NCI-H526 treated with DMSO at 0.1 percent for 48 hours (cell line): ENCODE measurements around the gene TAX1BP1.

Experiments used
- DNase-seq: peaks from one replicate; lab custom pipeline; 2025; lab: John Stamatoyannopoulos, UW

Gene TAX1BP1

DNA sequence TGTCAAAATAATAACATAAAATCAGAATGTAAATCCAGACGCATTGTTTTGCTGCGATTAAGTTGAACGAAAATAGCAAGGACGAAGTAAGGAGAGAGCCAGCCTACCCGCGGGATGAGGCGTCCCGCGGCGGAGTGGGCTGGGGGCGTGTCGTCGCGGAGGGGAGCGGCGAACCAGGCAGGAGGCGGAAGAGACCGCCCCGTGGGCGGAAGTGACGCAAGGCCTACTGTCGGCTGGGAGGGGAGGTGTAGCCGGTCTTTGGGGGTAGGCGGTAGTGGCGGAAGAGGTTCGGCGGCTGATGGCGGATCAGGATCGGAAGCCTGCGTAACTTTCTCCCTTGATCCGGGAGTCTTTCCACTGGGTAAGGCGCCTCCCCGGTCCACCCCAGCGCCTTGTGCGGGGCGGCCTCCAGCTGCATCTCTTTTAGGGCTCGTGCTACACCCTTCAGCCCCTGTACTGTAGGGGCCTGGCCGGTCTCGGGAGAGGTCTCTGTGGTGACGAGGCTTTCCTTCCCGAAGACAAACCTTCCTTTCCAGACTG, at the start of gene TAX1BP1:
TAX1BP1 (plus strand) TSS at position 254 of the 540 bp plus-strand sequence. CDS start 8,363 bp downstream, outside the sequence.
- DNase-seq, result peak; percentile 91

DNA sequence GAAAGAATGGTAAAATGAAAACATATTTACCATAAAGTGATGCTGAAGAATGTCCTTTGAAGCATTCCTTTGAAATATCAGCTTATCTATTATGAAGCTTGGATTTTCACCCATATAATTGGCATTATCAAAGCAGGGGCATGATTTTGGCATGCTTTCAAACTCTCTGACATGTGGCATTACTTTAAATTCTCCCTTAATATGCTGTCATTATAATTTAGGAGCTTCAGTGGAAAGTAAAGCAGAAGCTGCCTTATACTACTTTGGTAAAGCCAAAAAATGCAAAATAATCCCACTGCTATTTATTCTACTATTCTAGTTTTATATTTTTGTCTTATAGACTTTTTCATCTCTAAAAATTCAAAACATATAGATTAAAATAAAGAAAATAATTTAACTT, 49.3 kb upstream of the TAX1BP1 start:
- DNase-seq, result no peak

DNA sequence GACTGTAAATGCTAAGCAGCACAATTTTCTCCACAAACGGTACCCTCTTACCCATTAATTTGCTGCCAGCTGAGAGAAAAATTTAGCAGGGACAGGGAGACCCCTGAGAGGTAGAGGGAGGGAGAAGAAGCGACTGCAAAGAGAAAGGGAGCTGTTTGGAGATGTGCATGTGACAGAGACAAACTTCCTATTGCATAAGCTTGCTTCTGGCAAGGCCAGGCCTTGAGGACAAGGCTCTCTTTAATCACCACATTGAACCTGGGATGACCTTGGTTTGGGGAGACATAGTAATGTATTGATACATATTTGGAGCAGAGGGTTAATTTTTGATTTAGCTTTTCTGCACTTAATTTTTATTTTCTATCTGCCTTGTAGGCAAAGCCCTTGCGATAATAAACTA, 46.2 kb upstream of the TAX1BP1 start:
- no peak for DNase-seq

DNA sequence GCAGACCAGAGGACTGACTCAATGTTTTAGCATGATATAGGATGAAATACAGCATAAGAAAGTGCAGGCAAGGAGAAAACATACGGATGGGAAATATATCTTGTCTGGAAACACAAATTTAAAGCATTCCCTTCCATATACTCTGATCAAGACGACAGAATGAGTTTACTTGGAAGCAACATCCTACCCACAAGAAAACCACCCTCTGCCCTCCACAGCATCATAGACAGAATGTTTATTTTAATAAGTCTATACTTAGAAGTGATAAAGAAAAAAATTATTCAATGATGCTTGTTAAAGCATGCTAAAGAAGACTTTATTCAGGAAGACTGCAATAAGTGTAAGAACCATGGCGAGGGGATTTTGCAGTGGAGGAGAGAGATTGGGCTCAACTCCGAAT, 44.9 kb upstream of the TAX1BP1 start:
- no peak for DNase-seq

DNA sequence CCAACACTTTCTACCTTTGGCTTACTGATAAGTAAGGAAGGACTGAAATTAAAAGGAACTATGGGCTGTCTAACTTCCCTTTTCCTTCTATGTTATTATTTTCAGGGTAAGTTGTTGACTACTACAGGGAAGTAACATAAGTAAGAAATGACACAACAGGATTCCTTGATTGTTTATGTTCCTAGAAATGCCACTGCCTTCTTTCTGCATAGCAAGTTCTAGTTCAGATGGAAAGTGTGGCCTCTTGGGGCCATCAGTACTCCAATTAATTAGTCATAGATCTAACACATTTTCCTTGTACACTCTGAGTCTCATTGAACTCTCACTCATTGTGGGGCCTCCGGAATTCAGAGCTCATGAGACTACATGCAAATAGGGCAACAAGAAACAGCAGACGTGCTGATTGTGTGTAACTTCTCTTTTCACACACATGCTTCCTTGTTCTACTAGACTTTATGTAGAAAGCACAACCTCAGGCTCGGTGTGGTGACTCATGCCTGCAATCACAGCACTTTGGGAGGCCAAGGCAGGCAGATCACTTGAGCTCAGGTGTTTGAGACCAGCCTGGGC, 42.0 kb upstream of the TAX1BP1 start:
- DNase-seq, result peak; percentile 43

DNA sequence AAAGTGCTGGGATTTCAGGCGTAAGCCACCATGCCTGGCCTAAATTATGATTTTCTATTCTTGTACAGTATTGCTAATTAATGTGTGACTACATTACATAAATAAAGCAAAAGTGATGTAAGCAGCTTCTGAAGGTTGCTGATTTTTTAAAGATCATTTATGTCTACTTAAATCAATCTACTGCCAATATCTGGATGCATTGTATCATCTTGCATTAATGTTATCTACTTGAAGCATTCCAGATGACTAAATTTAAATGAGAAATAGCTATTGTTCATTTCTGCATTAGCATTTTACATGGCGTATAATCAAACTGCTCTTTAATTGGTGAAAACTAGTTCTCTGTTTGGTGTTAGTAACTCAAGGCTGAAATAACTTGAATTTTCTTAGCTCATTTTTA, 40.2 kb upstream of the TAX1BP1 start:
- no peak for DNase-seq

DNA sequence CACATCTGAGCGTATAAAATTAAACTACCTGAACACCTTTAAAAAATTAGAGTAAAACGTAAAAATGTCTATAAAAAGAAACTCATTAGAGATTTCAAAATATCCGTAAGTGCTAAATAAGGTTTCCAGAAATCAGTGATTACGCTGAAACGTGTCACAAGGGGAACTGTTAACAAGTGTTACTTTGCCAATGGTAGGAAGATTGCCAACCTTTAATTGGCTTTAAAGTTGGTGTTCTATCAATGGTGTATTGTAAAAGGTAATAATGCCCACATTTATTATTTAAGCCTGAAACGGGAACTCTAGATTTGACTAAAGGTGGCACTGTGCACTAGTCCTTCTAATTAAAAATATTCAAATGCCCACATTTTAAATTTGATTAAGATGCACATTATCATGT, 39.5 kb upstream of the TAX1BP1 start:
- DNase-seq, result peak; percentile 92

DNA sequence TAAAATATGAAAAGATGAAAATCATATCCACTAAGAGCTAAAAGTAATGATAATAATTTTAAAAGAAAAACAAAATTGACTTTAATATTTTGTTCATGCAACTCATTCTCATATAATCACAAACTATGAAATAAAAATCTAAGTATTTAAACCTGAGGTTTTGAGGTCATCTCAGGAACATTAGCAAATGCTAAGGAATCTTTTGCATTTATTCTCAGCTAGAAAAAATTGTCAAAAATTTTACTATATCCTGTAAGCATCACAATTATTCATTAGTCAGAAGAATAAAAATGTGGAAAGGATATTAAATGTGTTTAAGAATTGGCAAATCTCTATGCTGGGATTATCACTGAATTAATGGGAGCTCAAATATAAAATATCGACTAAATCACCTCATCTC, 36.8 kb upstream of the TAX1BP1 start:
- no peak for DNase-seq

DNA sequence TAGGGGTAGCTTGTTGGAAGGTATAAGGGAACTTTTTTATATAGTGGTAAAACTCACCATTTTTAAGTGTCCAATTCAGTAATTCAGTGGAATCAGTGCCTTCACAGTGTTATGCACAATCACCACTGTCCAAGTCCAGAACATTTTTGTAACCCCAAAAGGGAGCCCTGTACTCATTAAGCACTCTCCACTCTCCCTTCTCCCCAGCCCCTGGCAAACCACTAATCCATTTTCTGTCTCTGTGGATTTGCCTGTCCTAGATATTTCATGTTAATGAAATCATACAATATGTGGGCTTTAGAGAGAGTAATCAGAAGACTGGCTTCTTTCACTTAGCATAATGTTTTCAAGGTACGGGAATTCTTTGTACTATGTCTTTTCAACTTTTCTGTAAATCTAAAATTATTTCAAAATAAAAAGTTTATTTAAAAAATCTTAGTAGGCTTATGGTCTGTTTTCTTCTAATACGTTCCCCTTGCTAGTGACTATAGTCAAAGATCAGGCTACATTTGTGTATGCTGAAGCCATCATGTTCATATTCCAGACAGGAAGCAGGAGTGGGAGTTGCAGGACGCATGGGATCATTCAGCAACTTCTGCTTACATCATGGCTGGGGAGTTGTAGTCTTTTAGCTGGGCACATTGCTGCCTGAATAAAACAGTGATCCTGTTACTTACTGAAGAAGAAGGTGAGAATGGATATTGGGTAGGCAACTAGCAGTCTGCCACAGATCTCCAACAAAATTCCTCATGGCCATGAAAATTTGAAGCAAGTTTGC, 35.4 kb upstream of the TAX1BP1 start:
- DNase-seq, result no peak

DNA sequence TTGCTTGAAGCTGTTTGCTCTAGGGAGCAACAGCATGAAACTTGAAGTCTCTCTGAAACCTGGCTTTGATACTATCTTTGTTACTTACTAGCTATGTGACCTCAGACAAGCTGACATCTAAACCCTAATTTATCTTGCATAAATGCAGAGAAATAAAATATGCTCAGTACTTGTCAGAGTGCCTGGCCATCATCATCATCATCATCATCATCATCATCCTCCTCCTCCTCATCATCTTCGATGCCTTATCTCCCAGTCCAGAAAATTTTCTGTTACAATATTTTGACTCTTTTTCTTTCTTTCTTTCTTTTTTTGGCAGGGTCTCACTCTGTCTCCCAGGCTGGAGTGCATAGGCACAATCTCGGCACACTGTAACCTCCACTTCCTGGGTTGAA, 34.8 kb upstream of the TAX1BP1 start:
- DNase-seq, result no peak

DNA sequence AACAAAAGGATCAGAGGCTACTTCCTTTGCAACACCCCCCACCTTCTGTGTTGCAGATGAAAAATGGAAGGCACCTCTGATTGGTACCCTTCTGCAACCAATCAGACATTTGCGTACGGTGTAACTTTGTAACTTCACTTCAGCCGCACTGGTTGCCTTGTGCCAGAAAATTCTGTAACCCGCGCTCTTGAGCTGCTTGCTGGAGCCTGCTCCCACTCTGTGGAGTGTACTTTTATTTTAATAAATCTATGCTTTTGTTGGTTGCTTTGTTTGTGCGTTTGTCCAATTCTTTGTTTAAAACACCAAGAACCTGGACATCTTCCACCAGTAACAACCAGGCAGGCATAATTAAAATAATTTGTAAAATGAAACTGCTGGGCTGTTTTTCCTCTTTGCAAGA, 31.5 kb upstream of the TAX1BP1 start:
- DNase-seq, result no peak

DNA sequence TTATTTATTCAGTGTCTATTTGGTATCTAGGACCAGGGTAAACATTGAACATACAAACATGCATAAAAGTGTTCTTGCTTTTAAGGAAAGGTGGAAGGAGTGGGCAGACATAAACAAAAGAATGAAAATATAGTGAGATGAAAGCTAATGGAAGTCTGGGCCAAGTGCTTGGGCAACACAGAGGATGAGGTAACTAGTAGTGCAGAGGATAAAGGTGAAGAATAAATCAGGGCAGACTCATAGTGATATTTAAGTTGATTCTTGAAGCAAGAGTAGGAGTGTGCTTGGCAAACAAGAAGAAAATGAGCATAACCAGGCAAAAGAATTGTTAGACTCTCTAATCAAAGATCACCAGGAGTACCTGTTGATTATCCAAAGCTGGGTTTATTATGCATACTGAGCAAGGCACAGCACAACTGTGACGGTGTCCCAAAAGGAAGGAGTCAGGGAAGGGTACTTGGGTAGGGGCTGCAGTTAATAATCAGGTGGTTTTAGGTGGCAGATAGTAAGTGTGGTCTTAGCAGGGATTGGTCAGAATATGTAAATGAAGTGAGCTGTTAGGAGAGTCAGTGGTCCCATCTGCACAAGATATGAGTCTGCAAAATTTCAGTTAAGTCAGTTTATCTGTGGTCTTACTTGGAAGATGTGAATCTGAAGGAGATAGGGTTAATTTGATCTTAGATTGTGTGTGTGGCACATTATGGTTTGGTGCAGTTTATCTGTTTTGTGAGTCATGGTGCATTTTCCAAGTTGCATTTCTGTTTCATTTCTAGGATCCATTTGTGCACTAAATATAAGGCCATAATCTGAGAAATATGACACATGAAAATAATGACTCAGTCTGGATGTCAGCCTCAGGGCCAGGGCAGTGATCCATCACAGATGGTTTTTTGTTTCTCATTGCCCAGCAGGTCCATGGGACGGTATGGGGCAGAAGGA, 30.6 kb upstream of the TAX1BP1 start:
- DNase-seq, result no peak

DNA sequence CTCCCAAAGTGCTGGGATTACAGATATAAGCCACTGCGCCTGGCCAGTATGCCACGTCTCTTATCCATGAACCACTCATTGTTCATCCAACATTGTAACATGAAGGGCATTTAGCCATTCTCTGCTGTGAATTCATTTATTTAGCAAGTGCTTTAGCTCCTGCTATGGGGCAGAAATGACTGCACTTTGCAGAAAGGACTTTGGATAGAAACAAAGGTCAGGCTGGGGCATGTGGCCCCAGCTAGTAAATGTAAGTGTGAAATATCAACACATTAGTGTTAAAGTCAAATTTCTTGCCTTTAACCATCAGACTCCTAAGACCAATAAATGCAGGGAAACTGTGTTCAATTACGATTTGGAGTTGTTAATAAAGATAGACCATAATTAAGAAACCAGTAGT, 27.7 kb upstream of the TAX1BP1 start:
- DNase-seq, result no peak

DNA sequence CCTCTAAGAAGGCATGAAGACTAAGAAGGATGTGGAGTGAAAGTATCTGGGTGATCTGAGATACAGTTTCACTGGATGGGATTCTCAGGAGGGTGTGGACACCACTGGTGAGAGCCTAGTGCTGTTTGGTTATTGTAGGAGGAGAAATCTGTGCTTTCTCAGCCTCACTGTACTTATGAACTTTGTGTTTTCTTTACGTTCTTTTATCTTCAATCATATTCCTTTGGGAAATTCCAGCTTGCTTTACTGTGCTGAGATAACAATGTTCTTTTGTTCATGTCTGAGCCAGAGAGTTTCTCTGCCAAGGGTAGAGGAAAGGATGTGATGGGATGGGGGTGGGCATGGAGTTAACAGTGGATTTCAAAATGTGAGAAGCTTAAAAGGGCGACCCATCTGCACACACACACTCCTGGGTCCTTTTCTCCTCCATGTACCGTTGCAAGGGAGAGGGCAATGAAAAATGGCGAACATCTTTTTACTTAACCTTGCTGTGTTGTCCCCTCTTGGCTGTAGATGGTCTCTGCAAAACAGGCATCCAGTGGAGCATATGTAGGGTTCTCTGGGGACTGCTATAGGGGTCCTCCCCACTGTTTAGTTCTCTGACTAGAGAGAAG, 25.0 kb upstream of the TAX1BP1 start:
- DNase-seq, result no peak

DNA sequence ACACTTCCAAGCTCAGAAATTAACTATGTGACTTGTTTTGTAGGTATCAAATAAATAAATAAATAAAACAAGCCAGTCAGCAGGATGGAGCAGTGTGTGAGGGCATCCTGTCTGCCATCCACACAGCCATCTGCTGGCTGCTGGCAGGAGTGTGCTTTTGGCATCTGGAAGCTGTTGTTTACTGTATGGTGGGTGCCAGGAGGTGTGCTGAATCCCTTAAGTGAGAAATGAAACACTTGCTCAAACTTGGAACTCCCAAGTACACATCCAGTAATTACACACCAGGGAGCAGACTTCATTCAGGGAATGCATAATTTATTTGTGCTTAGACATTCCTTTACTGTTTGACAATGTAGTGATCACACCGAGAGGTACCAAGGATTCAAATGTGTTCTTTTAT, 16.9 kb upstream of the TAX1BP1 start:
- DNase-seq, result no peak

DNA sequence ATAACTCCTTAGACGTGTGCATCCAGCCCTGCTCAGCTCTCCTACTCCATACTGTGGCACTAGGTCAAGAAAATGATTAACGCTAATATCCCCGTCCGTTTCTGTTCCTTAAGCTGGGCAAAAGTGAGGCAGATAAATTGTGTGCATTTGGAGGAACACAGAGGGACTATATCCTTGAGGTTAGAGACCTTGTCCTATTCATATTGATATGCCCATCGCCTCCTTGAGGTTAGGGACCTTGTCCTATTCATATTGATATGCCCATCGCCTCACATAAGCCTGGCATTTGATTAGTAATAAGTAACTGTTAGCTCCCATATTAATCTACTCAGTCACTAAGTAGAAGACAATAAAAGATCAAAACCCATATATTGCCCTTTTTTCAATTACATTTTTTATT, 12.9 kb upstream of the TAX1BP1 start:
- DNase-seq, result no peak

DNA sequence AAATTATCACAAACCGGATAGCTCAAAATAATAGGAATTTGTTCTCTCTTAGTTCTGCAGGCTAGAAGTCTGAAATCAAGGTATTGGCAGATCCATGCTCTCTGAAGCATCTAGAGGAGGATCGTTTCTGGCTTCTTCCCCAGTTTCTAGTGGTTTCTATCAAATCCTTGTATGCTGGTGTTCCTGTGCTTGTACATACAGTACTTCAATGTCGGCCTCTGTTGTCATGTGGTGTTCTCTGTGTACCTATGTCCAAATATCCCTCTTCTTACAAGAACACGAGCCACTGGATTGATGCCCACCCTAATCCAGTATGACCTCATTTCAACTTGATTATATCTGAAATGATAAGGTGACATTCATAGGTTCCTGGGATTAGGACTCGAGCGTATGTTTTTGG, 9.8 kb upstream of the TAX1BP1 start:
- no peak for DNase-seq

DNA sequence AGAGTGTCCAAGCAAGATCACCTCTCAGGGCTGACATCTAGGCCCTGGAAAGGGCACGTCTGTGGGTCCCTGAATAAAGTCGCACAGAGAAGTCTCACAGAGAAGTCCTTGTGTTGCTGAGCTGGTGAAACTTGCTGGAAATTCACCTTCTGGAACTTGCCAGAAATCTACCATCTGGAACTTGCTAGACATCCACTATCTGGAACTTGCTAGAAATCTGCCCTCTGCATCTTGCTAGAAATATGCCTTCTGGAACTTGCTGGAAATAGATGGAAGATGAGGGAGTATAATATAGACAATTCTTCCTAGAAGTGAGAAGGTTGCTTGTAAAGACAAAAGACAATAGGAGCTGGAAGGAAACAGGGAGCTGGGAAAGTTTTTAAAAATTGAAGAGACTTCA, 5.4 kb upstream of the TAX1BP1 start:
- no peak for DNase-seq

DNA sequence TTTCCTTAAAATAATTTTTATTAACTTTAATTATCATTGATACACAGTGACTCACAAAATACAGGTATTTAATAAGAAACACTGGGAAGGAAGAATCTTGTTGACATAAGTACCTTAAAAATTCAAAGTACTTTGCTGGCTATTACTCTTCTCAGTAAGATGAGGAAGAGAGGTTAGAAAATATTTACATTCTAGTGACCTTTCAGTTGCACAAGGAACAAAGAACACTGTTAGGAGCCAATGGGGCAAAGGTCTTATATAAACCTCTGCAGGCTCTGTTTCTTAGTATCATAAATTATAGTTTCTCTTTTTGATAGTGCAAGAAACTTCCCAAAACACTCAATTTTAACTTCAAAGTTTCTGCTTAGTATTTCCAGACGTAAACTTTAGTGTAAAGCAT, 4.8 kb upstream of the TAX1BP1 start:
- no peak for DNase-seq

DNA sequence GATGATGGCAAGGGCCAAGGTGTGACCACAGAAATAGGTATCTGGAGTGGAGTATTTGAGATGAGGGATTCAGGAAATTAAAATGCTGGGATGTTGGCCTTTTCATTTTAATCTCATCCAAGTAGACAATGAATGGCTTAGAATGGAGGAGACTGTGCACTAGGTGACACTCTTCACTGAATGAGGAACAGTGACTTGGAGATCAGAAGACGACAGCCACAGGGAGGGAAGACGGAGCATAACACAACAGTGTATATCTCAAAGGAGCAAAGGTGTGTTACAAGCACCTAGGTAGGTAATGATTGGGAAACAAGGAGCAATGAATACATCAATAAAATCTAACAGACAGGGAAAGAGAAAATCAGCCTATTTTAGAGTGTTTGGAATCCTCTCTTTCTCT, 4.1 kb upstream of the TAX1BP1 start:
- no peak for DNase-seq

DNA sequence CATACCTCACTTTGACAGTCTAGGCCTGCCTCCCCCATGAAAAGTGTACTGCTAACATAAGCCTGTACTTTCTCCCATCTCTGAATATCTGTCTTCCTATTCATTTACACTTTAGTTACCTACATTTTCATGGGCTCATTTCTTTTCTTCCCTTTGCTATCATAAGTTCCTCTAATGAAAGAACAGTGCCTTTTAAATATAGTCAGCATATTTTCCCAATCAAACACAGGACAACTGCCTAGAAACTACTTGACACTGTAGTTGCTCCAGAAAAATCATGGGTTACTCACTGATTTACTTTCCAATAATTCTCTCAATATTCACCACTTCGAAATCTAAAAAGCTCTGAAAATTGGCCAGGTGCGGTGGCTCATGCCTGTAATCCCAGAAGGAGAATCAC, 2.8 kb upstream of the TAX1BP1 start:
- no peak for DNase-seq

DNA sequence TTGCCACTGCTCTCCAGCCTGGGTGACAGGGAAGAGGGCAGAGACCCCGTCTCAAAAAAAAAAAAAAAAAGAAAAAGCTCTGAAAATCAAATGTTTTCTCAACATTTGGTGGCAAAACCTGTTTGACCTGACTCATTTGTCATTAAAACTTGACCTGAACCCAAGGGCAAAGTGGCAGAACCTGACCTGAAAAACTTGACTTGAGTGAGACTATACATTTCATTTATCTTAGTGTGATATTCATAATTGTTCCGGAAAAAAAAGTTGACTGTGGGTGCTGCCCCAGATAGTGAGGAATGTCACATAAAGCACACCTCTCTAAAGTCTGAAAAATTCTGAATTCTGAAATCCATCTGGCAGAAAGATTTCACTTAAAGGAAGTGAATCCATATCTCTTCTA, 2.3 kb upstream of the TAX1BP1 start:
- DNase-seq, result no peak
